ENCODE results near the gene ATG4D. TPM values are rescaled to one million over a fixed set of nuclear protein-coding genes. Genes with fewer than 3 reads are reported as not detected.
A peak's percentile ranks its signal among the peaks of the same experiment; 100 is the strongest.

The ATG4D gene
- total and polyA plus RNA-seq, 10 of the 15 experiments (the other 5 are each of a cell fraction or from before 2014, with no cell fraction given) = 0.39 to 28.7 (median 13.4) TPM

GRCh38 chr19:10568062-10568825 is 24.5 kb downstream of the ATG4D start (continued):
- TF ChIP-seq POU2F2 (IDR thresholded peaks at IDR 0.05; ENCODE audit: borderline replicate concordance, low read depth, low read length) = no peak

DNA sequence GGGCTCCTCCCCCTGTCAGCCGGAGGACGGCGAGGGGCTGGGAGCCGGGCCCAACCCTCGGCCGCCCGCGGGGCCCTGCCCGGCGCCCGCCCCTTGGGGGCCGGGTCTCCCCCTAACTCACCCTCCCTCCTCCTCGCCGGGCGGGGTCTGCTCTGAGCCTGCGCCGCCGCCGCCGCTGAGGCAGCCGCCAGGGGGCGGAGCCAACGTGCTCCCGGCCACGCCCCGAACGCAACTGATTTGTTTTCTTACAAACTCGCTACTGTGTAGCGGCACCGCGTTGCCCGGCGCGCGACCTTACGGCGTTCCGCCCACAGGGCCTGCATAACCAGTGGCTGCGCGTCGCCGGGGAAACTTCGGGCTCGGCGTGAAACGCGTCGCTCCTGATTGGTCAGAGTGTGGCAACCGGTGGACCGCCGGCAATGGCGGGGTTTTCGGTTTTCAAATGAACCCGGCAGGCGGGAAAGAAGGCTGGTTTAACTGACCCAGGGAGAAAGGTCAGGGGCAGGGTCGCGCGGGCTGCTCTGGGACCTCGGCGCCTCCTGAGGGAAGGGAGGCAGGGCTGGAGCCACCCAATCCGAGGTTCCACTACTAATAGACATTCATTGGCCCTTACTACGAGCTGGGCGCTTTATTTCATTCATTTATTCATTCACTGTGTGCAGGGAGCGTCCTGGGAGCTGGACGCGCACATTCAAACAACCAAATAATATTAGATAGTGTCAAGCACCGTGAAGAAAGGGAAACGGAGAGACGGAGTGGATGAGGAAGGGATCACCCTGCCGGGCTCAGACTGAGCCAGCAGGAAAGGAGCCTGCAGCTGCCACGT is 25.3 kb downstream of the ATG4D start, which contains the start of gene CDKN2D:
TSS of gene CDKN2D (minus strand) at position 154 of the 826 bp plus-strand sequence. CDS start 326 bp downstream, outside the sequence.
- peaks cover 23% of the 10 kb centered on the region for H3K4me1 ChIP-seq (ENCODE audit: control insufficient read depth, insufficient read depth, low read length)
- no peaks in the 10 kb centered on the region for H3K9me3 ChIP-seq (replicated peaks; ENCODE audit: control insufficient read depth, insufficient read depth, low read length)
- H3K4me2 ChIP-seq (ENCODE audit: control insufficient read depth, insufficient read depth) = peak within 1 kb of the TSS; percentile 93
- no peaks in the 10 kb centered on the region for H3K27me3 ChIP-seq (replicated peaks in 1 of 2; ENCODE audit: control insufficient read depth in 2 of 2, insufficient read depth in 2 of 2, low read length in 1 of 2)
- peak within 1 kb of the TSS; percentile 76 for H3K9ac ChIP-seq (ENCODE audit: control insufficient read depth, insufficient read depth, low read length)
- SMC1A ChIA-PET (ENCODE audit: uncharacterized antibody, unreplicated experiment) = interaction anchor here (0.7 to 1.2 kb wide), 9 partner anchors 26 to 166 kb away, joined by 3 read pairs; partner anchors contain the start of gene CDC37
- WGBS (ENCODE audit: insufficient coverage, insufficient replicate concordance, low lambda C conversion rate, missing lambda C conversion rate) = under 1% methylated on average over 60 of the region's 71 CpGs
- in situ Hi-C loops (cut with MboI) = loop anchor here (5.0 kb wide), 1 partner anchor 157 kb away; no protein-coding TSS in a partner anchor
- H2AFZ ChIP-seq (ENCODE audit: control insufficient read depth, low read depth, low read length) = peak within 1 kb of the TSS; percentile 59
- H3K36me3 ChIP-seq (ENCODE audit: control insufficient read depth in 2 of 2, insufficient read depth in 2 of 2, low read length in 1 of 2) = no peaks in the 10 kb centered on the region
- CTCF ChIA-PET = interaction anchor here (0.6 to 5.3 kb wide), 12 partner anchors 12 to 295 kb away, joined by 3 to 35 read pairs (median 6); partner anchors contain the start of genes ATG4D, ICAM5 and QTRT1
- BruUV-seq (replicated peaks) = TSS peak; percentile 98
- RAD21 ChIA-PET (ENCODE audit: unreplicated experiment) = interaction anchor here (1.1 to 3.3 kb wide), 6 partner anchors 27 to 166 kb away, joined by 3 to 16 read pairs (median 3); partner anchors contain the start of genes ATG4D and CDC37
- no peaks in the 10 kb centered on the region for H4K20me1 ChIP-seq (ENCODE audit: control insufficient read depth, insufficient read depth)
- intact Hi-C loops (cut with micrococcal nuclease; ENCODE audit: unreplicated experiment) = loop anchor here (2.0 to 5.0 kb wide), 3 partner anchors 66 to 167 kb away; partner anchors contain the start of genes CDC37, ILF3 and KEAP1
- ATAC-seq (peak; percentile 83), DNase-seq (ENCODE audit: low read depth, low spot score) (peak; percentile 95), FAIRE-seq (peak; percentile 97)
- H3K79me2 ChIP-seq (ENCODE audit: control insufficient read depth, insufficient read depth, low read length) = peaks cover 13% of the 10 kb centered on the region
- POLR2A ChIA-PET = interaction anchor here (0.5 to 1.6 kb wide), 5 partner anchors 25 to 280 kb away, joined by 3 to 6 read pairs (median 4); partner anchors contain the start of genes ATG4D and ICAM5
- peak within 1 kb of the TSS; percentile 80 for H3K4me3 ChIP-seq
- H3K27ac ChIP-seq (ENCODE audit: control insufficient read depth, insufficient read depth) = peak within 1 kb of the TSS; percentile 72
- peak; percentile 43; the same call in 1 of the 2 replicates for TF ChIP-seq TAF1 (IDR thresholded peaks at IDR 0.05; ENCODE audit: borderline replicate concordance, low read depth, low read length)
- TF ChIP-seq RELA (IDR thresholded peaks at IDR 0.05; ENCODE audit: borderline replicate concordance, partially characterized antibody) = no peak
- TF ChIP-seq, protein P1, sequence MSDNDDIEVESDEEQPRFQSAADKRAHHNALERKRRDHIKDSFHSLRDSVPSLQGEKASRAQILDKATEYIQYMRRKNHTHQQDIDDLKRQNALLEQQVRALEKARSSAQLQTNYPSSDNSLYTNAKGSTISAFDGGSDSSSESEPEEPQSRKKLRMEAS (IDR thresholded peaks at IDR 0.05; ENCODE audit: low read depth, low read length) = peak; percentile 86
- no peak for TF ChIP-seq MTA2 (IDR thresholded peaks at IDR 0.05; ENCODE audit: low read depth)
- TF ChIP-seq NR2C1 (IDR thresholded peaks at IDR 0.05) = peak; percentile 93
- peak; percentile 69 for TF ChIP-seq NBN (IDR thresholded peaks at IDR 0.05)
- no peak for TF ChIP-seq EED (IDR thresholded peaks at IDR 0.05; ENCODE audit: low read depth)
- TF ChIP-seq RFX5 (IDR thresholded peaks at IDR 0.05; ENCODE audit: low read depth, low read length) = peak; percentile 99
- peak; percentile 31; the same call in 1 of the 2 replicates for TF ChIP-seq HCFC1 (IDR thresholded peaks at IDR 0.05; ENCODE audit: low read length)
- TF ChIP-seq E2F4 (IDR thresholded peaks at IDR 0.05; ENCODE audit: low read depth, low read length) = peak; percentile 99
- TF ChIP-seq ATF7 (IDR thresholded peaks at IDR 0.05; ENCODE audit: low read depth) = peak; percentile 31; the same call in 1 of the 2 replicates
- TF ChIP-seq NKRF (conservative IDR thresholded peaks at IDR 0.05) = peak; percentile 100
- TF ChIP-seq FOXM1 (IDR thresholded peaks at IDR 0.05; ENCODE audit: low read depth, low read length) = peak; percentile 92
- TF ChIP-seq PKNOX1 (IDR thresholded peaks at IDR 0.05) = peak; percentile 66

Measured in GM12878 (cell line).